ENCODE data around the gene SLC26A2. TPM values are rescaled to one million over a fixed set of nuclear protein-coding genes. Genes with fewer than 3 reads are reported as not detected.

Gene SLC26A2
- total RNA-seq, 1 donor from 2014 or later = 48.1 TPM

DNA sequence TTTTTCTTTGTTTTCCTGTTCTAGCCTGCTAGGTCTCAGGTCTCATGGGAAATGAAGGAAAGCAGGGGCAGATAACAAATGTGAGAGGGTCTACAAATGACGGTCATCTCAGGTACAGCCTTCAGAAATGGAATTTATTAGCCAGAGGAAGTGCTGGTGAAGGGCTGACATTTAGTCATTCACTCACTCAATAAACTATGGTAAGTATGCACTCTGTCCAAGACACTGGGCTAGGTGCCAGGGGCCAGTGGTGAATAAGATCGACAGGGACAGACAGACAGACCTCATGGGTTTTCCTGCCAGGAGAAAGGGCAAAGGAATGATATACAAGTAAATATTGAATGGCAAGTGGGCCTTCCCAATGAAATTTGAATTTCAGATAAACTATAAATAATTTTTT, 22.3 kb upstream of the SLC26A2 start:
- DNase-seq (ENCODE audit: low spot score) = no peak
- H3K9me3 Mint-ChIP-seq (ENCODE audit: low read depth) = no peaks in the 10 kb centered on the region
- no peaks in the 10 kb centered on the region for H3K36me3 Mint-ChIP-seq (ENCODE audit: low read depth)
- peak overlapping the region; percentile 89 for H3K27ac Mint-ChIP-seq (ENCODE audit: unreplicated experiment)
- H3K4me1 Mint-ChIP-seq (ENCODE audit: low read depth) = peaks cover 76% of the 10 kb centered on the region
- H3K4me3 Mint-ChIP-seq (ENCODE audit: unreplicated experiment) = no peak overlapping the region
- TF ChIP-seq, protein P1, sequence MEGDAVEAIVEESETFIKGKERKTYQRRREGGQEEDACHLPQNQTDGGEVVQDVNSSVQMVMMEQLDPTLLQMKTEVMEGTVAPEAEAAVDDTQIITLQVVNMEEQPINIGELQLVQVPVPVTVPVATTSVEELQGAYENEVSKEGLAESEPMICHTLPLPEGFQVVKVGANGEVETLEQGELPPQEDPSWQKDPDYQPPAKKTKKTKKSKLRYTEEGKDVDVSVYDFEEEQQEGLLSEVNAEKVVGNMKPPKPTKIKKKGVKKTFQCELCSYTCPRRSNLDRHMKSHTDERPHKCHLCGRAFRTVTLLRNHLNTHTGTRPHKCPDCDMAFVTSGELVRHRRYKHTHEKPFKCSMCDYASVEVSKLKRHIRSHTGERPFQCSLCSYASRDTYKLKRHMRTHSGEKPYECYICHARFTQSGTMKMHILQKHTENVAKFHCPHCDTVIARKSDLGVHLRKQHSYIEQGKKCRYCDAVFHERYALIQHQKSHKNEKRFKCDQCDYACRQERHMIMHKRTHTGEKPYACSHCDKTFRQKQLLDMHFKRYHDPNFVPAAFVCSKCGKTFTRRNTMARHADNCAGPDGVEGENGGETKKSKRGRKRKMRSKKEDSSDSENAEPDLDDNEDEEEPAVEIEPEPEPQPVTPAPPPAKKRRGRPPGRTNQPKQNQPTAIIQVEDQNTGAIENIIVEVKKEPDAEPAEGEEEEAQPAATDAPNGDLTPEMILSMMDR (IDR thresholded peaks at IDR 0.05) = no peak
- H3K27me3 Mint-ChIP-seq (ENCODE audit: low read depth) = no peaks in the 10 kb centered on the region

DNA sequence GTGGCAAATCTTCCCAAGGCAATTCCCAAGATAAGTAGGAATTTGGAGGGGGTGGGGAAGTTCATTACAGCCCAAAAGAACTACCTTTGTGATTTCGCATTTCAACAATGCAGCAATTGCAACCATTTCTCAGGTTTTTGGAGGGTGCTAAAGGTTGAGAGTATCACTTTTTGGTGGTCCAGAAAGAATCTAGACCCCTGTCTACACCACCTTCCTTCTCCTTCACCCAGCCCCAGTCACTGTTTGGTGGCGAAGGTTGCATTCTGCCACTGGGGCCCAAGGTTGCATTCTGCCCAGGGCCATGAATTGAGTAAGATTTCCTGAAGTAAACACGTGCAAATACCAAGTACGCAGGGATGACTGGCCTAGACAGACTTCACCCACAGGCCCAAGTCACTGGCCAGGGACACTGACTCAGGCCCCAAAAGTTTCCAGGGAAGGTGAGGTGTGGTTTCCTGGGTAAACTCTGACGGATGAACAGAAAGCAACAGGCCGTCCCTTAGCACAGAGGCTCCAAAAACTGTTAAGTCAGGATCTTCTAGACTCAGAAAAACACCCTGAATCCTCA, 21.7 kb upstream of the SLC26A2 start:
- Mint-ChIP-seq H3K27me3 (ENCODE audit: low read depth) (no peaks in the 10 kb centered on the region), H3K27ac (ENCODE audit: unreplicated experiment) (peak overlapping the region; percentile 89), H3K4me1 (ENCODE audit: low read depth) (peaks cover 80% of the 10 kb centered on the region), H3K9me3 (ENCODE audit: low read depth) (no peaks in the 10 kb centered on the region), H3K36me3 (ENCODE audit: low read depth) (no peaks in the 10 kb centered on the region), H3K4me3 (ENCODE audit: unreplicated experiment) (no peak overlapping the region)
- no peak for DNase-seq (ENCODE audit: low spot score)
- TF ChIP-seq, protein P1 (IDR thresholded peaks at IDR 0.05) = no peak

DNA sequence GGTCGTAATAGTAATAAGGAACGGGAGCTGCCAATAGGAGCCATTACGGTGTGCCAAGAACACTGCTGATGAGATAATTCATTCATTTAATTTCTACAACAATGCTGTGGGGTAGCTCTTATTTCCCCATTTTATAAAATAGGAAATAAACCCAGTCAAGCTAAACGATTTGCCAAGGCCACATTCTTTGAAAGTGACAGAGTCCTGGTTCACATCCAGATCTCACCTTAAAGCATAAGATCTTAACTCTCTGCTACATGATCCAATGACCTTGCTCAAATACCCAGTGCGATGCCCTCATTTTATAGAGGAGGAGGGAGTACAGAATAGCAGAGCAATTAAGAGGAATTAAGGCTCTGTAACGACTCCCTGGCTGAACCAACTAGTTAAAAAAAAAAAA, 21.0 kb upstream of the SLC26A2 start:
- no peaks in the 10 kb centered on the region for H3K36me3 Mint-ChIP-seq (ENCODE audit: low read depth)
- no peak for DNase-seq (ENCODE audit: low spot score)
- H3K27ac Mint-ChIP-seq (ENCODE audit: unreplicated experiment) = peak overlapping the region; percentile 89
- H3K9me3 Mint-ChIP-seq (ENCODE audit: low read depth) = no peaks in the 10 kb centered on the region
- no peaks in the 10 kb centered on the region for H3K27me3 Mint-ChIP-seq (ENCODE audit: low read depth)
- peaks cover 80% of the 10 kb centered on the region for H3K4me1 Mint-ChIP-seq (ENCODE audit: low read depth)
- TF ChIP-seq, protein P1 (IDR thresholded peaks at IDR 0.05) = no peak
- H3K4me3 Mint-ChIP-seq (ENCODE audit: unreplicated experiment) = no peak overlapping the region

- no peaks in the 10 kb centered on the region for H3K36me3 Mint-ChIP-seq (ENCODE audit: low read depth)
- peaks cover 77% of the 10 kb centered on the region for H3K4me1 Mint-ChIP-seq (ENCODE audit: low read depth)
- DNase-seq (ENCODE audit: low spot score) = no peak
- peak overlapping the region; percentile 89 for H3K27ac Mint-ChIP-seq (ENCODE audit: unreplicated experiment)
- no peak overlapping the region for H3K4me3 Mint-ChIP-seq (ENCODE audit: unreplicated experiment)
- TF ChIP-seq, protein P1 (IDR thresholded peaks at IDR 0.05) = no peak
- no peaks in the 10 kb centered on the region for H3K27me3 Mint-ChIP-seq (ENCODE audit: low read depth)
- H3K9me3 Mint-ChIP-seq (ENCODE audit: low read depth) = no peaks in the 10 kb centered on the region
These were observed 20.4 kb upstream of the SLC26A2 start for GRCh38 chr5:149940077-149940574.

GRCh38 chr5:149940941-149941644, 19.5 kb upstream of the SLC26A2 start:
- Mint-ChIP-seq H3K9me3 (ENCODE audit: low read depth) (no peaks in the 10 kb centered on the region), H3K4me3 (ENCODE audit: unreplicated experiment) (no peak overlapping the region), H3K4me1 (ENCODE audit: low read depth) (peaks cover 67% of the 10 kb centered on the region), H3K27me3 (ENCODE audit: low read depth) (no peaks in the 10 kb centered on the region), H3K27ac (ENCODE audit: unreplicated experiment) (peak overlapping the region; percentile 38), H3K36me3 (ENCODE audit: low read depth) (no peaks in the 10 kb centered on the region)
- TF ChIP-seq, protein P1 (IDR thresholded peaks at IDR 0.05) = no peak
- no peak for DNase-seq (ENCODE audit: low spot score)
